ENCODE measurements around the gene TTC27. TPM values are rescaled to one million over a fixed set of nuclear protein-coding genes. Genes with fewer than 3 reads are reported as not detected.

TTC27 gene
- total RNA-seq, 4 donors from 2014 or later = 12.6 to 25.4 (median 16.9) TPM

DNA sequence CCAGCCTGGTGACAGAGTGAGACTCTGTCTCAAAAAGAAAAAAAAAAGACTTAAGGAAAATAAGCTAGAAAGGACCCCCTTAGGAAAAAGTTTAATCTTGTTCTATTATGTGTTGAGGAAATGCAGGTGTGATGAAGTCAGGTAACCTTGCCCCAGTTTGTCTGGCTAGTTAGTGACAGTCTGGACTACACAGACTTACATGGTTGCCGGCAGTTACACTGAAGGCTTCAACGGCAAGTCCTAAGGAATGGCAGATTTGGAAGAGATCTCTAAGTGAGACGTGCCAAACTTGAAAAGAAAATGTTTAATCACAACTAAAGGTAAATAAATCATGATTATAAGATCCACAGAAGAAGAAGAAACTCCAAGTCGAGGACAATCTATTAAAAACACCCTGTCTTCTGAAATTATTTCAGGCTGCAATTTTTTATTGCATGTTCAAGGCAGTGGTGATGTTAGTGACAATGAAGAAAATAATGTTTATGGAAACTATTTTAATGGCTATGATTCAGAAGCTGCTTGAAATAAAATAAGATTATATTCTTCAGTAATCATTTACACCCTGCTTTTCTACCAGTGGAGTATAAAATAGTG is 84.2 kb downstream of the TTC27 start:
- Histone ChIP-seq H3K9me3 (no peaks in the 10 kb centered on the region), H3K27ac (no peak overlapping the region), H3K4me3 (replicated peaks in 1 of 3) (no peak overlapping the region), H3K36me3 (no peaks in the 10 kb centered on the region), H3K27me3 (no peaks in the 10 kb centered on the region), H3K4me1 (no peaks in the 10 kb centered on the region)
- no peak for DNase-seq
- WGBS, 2 donors = 48 to 78% methylated on average over 4 of the region's 4 CpGs
- intact Hi-C loops (cut with DNase I) = no loop called here
- TF ChIP-seq, protein P1, sequence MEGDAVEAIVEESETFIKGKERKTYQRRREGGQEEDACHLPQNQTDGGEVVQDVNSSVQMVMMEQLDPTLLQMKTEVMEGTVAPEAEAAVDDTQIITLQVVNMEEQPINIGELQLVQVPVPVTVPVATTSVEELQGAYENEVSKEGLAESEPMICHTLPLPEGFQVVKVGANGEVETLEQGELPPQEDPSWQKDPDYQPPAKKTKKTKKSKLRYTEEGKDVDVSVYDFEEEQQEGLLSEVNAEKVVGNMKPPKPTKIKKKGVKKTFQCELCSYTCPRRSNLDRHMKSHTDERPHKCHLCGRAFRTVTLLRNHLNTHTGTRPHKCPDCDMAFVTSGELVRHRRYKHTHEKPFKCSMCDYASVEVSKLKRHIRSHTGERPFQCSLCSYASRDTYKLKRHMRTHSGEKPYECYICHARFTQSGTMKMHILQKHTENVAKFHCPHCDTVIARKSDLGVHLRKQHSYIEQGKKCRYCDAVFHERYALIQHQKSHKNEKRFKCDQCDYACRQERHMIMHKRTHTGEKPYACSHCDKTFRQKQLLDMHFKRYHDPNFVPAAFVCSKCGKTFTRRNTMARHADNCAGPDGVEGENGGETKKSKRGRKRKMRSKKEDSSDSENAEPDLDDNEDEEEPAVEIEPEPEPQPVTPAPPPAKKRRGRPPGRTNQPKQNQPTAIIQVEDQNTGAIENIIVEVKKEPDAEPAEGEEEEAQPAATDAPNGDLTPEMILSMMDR (IDR thresholded peaks at IDR 0.05) = no peak
- TF ChIP-seq POLR2A (IDR thresholded peaks at IDR 0.05) = no peak

DNA sequence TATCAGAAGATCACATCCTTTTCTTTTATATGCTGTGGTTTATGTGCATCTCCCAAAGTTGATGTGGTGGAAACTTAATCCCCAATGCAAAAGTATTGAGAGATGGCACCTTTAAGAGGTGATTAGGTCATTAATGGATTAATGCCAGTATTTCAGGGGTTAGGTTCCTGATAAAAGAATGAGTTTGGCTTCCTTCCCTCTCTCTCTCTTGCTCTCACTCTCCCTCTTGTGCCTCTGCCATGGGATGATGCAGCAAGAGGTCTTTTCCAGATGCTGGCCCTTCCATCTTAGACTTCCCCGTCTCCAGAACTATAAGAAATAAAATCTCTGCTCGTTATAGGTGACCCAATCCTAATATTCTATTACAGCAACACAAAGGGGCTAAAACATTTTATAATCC is 85.0 kb downstream of the TTC27 start:
- Histone ChIP-seq H3K9me3 (no peaks in the 10 kb centered on the region), H3K27me3 (no peaks in the 10 kb centered on the region), H3K36me3 (no peaks in the 10 kb centered on the region), H3K27ac (no peak overlapping the region), H3K4me3 (replicated peaks in 1 of 3) (no peak overlapping the region), H3K4me1 (no peaks in the 10 kb centered on the region)
- TF ChIP-seq, protein P1 (IDR thresholded peaks at IDR 0.05) = no peak
- no peak for TF ChIP-seq POLR2A (IDR thresholded peaks at IDR 0.05)
- DNase-seq = no peak
- WGBS, 2 donors = 90 to 94% methylated on average over 2 of the region's 2 CpGs
- intact Hi-C loops (cut with DNase I) = no loop called here

DNA sequence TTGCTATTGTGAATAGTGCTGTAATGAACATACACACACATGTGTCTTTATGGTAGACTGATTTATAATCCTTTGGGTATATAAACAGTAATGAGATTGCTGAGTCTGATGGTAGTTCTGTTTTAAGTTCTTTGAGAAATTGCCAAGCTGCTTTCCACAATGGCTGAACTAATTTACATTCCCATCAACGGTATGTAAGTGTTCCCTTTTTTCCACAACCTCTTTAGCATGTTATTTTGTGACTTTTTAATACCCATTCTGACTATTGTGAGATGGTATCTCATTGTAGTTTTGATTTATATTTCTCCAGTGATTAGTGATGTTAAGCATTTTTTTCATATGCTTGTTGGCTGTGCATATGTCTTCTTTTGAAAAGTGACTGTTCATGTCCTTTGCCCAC is 86.7 kb downstream of the TTC27 start:
- H3K4me1 ChIP-seq = no peaks in the 10 kb centered on the region
- no peaks in the 10 kb centered on the region for H3K9me3 ChIP-seq
- no peaks in the 10 kb centered on the region for H3K27me3 ChIP-seq
- TF ChIP-seq POLR2A (IDR thresholded peaks at IDR 0.05) = no peak
- TF ChIP-seq, protein P1 (IDR thresholded peaks at IDR 0.05) = no peak
- 84 to 94% methylated on average over 1 of the region's 1 CpG for WGBS, 2 donors
- no peak overlapping the region for H3K4me3 ChIP-seq (replicated peaks in 1 of 3)
- no peak overlapping the region for H3K27ac ChIP-seq
- intact Hi-C loops (cut with DNase I) = no loop called here
- H3K36me3 ChIP-seq = no peaks in the 10 kb centered on the region
- DNase-seq = no peak

DNA sequence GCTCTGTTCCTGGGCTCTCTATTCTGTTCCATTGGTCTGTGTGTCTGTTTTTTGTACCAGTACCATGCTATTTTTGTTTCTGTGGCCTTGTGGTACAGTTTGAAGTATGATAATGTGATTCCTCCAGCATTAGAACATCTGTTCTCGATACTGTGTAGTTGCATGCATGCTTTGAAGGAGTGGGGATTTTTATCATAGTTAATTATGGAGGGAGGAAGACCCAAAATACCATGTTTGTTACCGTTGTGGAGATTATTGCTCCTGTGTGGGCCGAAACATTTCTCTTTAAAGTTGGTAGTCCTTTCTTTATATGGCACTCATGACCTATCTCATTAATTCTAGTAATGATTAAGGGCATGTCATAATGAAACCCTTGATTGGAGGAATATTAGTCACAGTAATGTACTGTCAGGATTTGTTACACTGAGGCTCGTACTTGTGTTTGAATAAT is 87.6 kb downstream of the TTC27 start:
- TF ChIP-seq, protein P1 (IDR thresholded peaks at IDR 0.05) = no peak
- no peak for TF ChIP-seq POLR2A (IDR thresholded peaks at IDR 0.05)
- peaks cover 0 to 7% of the 10 kb centered on the region in 2 donors for H3K4me1 ChIP-seq
- H3K36me3 ChIP-seq = no peaks in the 10 kb centered on the region
- no peak overlapping the region for H3K4me3 ChIP-seq (replicated peaks in 1 of 3)
- no peaks in the 10 kb centered on the region for H3K9me3 ChIP-seq
- intact Hi-C loops (cut with DNase I) = no loop called here
- no peak for DNase-seq
- 80 to 92% methylated on average over 4 of the region's 4 CpGs for WGBS, 2 donors
- H3K27ac ChIP-seq = no peak overlapping the region
- no peaks in the 10 kb centered on the region for H3K27me3 ChIP-seq

DNA sequence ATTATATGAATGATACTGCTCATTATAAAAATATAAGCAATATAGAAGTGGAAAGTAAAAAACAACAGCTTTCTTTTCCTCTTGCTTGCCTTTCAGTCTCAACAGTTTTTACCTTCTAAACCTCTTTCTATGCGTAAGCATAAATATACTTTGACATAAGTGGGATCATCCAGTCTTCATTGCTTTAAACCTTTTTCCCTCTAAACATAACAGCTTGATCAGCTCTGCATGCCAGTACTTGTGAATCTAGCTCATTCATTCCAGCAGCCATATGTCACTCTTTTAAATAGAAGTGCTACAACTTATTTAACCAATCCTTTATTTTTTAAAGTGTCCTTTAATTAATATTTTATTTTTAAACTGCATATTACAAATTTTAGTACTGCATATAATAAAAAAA is 88.1 kb downstream of the TTC27 start:
- no peak overlapping the region for H3K27ac ChIP-seq

More for the DNA sequence above, 88.1 kb downstream of the TTC27 start:
- Histone ChIP-seq H3K4me1 (peaks cover 0 to 7% of the 10 kb centered on the region in 2 donors), H3K9me3 (no peaks in the 10 kb centered on the region), H3K4me3 (replicated peaks in 1 of 3) (no peak overlapping the region), H3K27me3 (no peaks in the 10 kb centered on the region), H3K36me3 (no peaks in the 10 kb centered on the region)
- 94 to 95% methylated on average over 1 of the region's 1 CpG for WGBS, 2 donors
- no peak for DNase-seq
- TF ChIP-seq POLR2A (IDR thresholded peaks at IDR 0.05) = no peak
- TF ChIP-seq, protein P1 (IDR thresholded peaks at IDR 0.05) = no peak
- intact Hi-C loops (cut with DNase I) = no loop called here
